Measurements from ENCODE around the gene HPS4.
"Not testable (repeated sequence)": the region's sequence is repeated elsewhere in the genome, so short reads cannot be mapped to it uniquely, and the experiment has no call there.

Gene HPS4

GRCh38 chr22:26483439-26484359 lies at the start of gene HPS4, which contains the start of gene SRRD:
TSS of gene HPS4 (minus strand) at chr22:26483783. CDS start at chr22:26481762, 2,021 bp downstream.
TSS of gene SRRD (plus strand) at chr22:26483877. CDS start at chr22:26483891, 14 bp downstream.
- peak; percentile 81 to 87 for DNase-seq

DNA sequence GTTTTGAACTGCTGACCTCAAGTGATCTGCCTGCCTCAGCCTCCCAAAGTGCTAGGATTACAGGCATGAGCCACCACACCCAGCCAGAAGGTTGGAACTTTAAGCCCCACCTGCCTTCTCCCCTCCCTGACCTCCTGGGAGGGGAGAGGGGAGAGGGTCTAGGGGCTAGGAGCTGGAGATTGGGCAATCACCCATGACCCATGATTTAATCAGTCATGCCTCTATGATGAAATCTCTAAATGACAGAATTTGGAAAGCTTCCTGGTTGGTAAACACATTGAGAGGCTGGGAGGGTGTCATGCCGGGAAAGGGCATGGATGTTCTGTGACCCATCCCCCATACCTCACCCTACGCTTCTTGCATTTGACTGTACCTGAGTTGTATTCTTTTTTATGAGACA lies 45.8 kb upstream of the HPS4 start:
- DNase-seq, result no peak

- not testable (repeated sequence) for DNase-seq
Observed at GRCh38 chr22:26528518-26528917, 44.9 kb upstream of the HPS4 start.

- DNase-seq, result peak; percentile 23 to 42
Observed at GRCh38 chr22:26527574-26528465, 44.2 kb upstream of the HPS4 start.

- DNase-seq, result no peak
Observed at GRCh38 chr22:26527167-26527566, 43.6 kb upstream of the HPS4 start.

DNA sequence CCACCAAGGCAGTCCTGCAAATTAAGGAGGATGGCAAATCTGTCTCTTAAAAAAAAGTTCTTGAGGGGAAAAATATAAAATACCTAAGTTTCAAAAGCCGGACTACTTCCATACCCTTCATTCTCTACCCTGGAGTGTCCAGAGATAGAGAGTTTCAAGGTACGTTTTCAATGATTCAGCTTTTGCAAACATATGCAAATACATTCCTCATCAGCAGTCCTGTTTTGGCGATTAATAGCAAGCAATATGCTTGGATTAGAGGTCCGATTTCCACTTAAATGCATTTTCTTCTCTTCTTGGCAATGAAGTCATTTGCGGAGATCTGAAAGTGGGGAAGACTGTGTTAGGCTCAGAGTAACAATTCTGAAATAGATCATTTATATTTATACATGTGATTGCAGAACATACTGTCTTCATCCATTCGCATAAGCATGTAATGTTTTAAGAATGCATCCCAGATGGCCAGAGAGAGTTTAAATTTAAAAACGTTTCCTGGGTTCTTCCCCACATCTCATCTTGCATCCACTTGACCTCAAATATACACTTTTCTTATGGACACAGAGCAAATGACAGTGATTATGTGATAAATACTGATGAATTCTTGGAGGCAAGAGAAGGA lies 42.5 kb upstream of the HPS4 start:
- DNase-seq, result no peak

GRCh38 chr22:26524870-26525269 lies 41.3 kb upstream of the HPS4 start:
- DNase-seq, result no peak

- no peak for DNase-seq
Observed at GRCh38 chr22:26522592-26522991, 39.0 kb upstream of the HPS4 start.

DNA sequence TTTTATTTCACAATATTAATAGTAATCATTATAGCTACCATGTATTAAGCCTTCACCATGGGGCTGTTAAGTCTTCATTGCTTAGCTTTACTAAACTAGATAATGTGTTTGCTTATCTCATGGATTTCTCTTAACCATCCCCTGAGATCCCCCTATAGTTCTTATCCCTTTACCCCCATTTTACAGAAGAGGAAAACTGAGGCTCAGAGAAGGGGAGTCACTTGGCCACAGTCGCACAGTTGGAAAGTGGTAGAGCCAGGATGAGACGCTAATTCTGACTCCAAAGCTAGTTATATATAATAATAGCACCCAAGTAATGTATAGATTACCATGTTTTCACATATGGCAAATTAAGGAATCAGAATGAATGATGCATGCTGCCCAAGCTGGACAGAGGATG lies 38.4 kb upstream of the HPS4 start:
- no peak for DNase-seq

GRCh38 chr22:26517429-26517828 lies 33.8 kb upstream of the HPS4 start:
- no peak for DNase-seq

DNA sequence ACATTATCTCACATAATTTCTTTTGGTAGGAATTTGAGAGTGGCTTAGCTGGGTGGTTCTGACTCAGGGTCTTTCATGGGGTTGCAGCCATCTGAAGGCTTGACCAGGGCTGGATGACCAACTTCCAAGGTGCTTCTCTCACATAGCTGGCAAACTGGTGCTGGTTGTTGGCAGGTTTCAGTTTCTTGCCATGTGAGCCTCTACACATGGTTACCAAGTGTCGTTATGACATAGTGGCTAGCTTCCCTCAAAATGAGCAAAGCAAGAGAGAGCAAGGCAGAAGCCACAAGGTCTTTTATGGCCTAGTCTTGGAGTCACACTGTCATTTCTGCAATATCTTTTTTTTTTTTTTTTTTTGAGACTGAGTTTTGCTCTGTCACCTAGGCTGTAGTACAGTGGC lies 32.9 kb upstream of the HPS4 start:
- DNase-seq, result no peak

DNA sequence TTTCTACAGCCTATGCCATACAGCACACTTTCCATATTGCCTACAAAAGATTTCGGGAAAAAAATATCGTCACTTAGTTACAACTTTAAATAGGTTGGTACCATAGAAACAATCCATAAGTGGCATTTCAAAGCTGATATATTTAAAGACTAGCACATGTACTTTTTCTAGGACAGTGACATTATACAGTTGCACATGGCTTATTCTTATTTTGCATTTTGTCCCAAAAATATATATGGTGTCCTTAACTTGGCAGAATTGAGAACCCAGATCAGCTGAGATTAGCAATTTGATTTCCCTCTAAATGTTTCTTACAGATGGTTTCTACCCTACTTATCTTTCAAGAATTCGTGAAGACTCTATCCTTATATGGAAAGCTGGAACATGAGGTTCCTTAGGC lies 32.3 kb upstream of the HPS4 start:
- DNase-seq, result no peak

GRCh38 chr22:26514419-26515161 lies 31.0 kb upstream of the HPS4 start:
- DNase-seq, result no peak

DNA sequence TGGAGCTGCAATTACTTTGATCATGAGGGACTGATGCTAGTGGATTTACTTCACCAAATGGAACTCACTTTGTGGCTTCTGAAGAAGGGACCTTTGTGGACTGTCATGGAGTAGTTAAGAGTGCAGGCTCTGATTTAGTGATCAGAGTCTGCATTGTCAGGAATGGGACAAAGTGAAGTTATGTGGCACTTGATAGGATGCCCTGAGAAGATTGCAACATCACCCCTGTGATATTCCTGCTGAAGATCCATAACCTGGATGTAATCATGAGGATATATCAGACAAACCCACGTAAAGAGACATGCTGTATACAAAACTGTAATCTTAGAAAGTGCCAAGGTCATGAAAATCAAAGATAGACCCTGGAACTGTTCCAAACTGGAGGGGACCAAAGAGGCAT lies 30.3 kb upstream of the HPS4 start:
- DNase-seq, result no peak

- peak; percentile 69 to 89 for DNase-seq
Observed at GRCh38 chr22:26512149-26512793, 28.7 kb upstream of the HPS4 start, which contains the start of gene TFIP11. TSS of gene TFIP11 (minus strand) at chr22:26512473. CDS start at chr22:26510272, 2,201 bp downstream.

DNA sequence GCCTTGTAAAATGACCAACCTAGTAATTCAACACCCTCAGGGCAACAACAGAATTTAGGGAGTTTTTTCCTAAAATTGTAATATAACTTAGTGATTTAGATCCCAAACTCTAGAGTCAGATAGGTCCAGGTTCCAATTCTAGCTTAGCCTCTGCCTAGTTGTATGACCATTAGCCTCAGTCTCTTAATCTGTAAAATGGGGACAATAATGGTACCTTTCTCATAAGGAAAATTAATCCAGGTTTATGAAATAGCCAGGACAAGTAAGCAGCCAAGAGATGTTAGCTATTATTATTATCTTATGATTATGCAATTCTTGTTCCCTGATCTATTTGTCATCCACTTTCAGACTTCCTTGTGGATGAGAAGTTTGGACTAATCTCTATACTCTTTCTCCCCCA lies 24.6 kb upstream of the HPS4 start:
- DNase-seq, result no peak

- no peak for DNase-seq
Observed at GRCh38 chr22:26503758-26504157, 20.2 kb upstream of the HPS4 start.

DNA sequence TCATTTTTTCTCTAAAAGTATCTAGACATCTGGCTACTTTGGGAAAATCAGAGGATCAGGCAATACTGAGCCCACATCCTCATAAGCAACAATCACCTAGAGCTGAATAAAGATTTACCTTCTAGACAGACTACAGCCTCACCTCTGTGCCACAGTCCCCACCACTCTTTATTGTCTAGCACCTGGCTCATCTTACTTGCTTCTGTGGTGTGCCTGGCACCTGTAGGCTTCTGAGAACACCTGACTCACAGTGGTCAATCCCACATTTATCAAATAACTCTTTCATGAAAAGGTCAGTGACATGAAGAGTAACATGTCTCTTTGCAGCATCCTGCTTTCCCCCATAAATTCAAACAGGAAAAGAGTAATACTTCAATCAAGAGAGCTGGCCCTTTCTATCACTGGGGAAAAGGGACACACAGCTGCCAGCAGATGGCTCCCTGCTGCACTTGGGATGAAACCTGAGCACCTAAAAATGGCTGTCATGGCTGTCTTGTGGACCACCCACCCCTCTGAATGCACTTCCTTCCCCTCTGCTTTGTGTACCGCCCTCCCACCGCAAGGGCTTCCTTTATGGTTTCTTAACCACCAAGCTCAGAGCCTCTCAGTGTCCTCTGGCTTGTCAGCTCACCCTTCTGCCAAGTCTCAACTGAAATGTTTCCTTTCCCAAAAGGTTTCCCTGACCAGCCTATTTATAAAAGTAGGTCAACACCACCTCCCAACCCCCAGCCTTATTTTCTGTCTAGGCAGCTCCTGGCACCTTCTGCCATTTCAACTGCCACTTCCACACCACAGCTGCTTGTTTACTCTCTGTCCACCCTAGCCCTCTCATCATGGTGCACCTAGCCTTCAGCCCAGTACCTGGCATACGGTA lies 19.3 kb upstream of the HPS4 start:
- DNase-seq, result peak; percentile 19 to 41

GRCh38 chr22:26501996-26502395 lies 18.4 kb upstream of the HPS4 start:
- no peak for DNase-seq

- DNase-seq, result no peak
Observed at GRCh38 chr22:26499188-26499703, 15.7 kb upstream of the HPS4 start.

Measured in NCI-H524 (cell line).